ENCODE data around the gene TFDP2.

- TF ChIP-seq ZFP3 (CRISPR knock-in tag; IDR thresholded peaks at IDR 0.05) (no peak), SNAI2 (CRISPR knock-in tag; IDR thresholded peaks at IDR 0.05) (no peak), CSDC2 (CRISPR knock-in tag; IDR thresholded peaks at IDR 0.05) (no peak), TCF4 (CRISPR knock-in tag; IDR thresholded peaks at IDR 0.05; ENCODE audit: borderline replicate concordance) (no peak), BACH2 (CRISPR knock-in tag; IDR thresholded peaks at IDR 0.05; ENCODE audit: borderline replicate concordance) (no peak)
Observed at GRCh38 chr3:141994856-141995255, 154.5 kb downstream of the TFDP2 start.
